DMS53 treated with DMSO at 0.1 percent for 48 hours (cell line): Measurements from ENCODE around the gene LY9.
"Not testable (repeated sequence)": the region's sequence is repeated elsewhere in the genome, so short reads cannot be mapped to it uniquely, and the experiment has no call there.

ENCODE experiments used
- DNase-seq: peaks from one replicate; lab custom pipeline; 2025; ENCODE audit not compliant: unreplicated experiment; lab: John Stamatoyannopoulos, UW

Gene LY9

DNA sequence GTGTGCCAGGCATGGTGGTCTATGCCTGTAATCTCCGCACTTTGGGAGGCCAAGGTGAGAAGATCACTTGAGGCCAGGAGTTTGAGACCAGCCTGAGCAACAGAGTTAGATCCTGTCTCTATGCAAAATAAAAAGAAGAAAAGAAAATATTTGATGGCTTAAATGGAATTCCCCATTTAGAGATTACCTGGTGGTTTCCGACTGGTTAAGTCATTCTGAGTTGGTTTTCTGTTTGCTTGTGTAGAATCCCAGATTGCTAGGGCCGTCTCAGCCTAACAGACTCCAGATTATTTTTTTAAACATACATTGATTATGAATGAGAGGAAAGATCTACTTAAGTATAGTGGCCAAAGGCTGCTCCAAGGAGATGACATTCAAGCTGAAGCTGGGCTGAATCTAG lies 22.9 kb upstream of the LY9 start:
- DNase-seq: no peak

DNA sequence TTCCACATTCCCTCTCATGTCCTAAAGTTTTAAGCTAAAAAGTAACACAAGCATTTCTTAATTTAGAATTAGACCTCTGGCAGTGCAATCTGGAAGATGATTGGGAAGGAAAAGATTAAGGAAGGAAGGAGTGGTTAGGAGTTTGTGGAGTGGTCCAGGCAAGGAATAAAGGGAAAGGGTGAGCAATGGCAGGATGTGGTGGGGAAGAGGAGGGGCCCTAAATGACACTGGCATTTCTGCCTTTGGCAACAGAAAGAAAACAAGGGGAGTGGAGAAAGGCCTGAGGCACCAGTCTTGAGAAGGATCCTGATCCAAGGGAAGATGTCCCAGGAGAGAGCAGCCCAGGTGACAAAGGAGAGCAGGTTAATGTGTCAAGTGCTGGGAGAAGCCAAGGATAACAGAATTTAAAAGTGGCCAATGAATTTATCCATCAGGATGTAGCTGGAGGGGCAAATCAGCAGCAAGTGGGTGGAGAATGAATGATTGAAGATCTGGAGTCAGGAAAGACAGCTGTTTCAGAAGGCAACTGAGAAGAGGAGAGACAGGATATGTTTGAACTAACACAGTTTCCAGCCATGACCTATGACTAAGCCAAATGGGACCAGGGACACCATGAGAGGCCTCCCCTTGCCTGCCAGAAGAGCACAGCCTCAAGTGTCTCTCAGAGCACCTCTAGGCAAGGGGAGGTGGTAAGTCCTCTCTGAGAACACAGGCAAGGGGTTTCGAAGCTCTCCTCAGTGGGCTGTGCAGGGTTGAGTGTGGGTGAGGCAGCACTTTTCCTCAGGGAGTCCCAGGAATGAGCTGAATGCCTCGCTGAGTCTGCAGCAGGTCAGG lies 20.9 kb upstream of the LY9 start:
- DNase-seq: no peak

DNA sequence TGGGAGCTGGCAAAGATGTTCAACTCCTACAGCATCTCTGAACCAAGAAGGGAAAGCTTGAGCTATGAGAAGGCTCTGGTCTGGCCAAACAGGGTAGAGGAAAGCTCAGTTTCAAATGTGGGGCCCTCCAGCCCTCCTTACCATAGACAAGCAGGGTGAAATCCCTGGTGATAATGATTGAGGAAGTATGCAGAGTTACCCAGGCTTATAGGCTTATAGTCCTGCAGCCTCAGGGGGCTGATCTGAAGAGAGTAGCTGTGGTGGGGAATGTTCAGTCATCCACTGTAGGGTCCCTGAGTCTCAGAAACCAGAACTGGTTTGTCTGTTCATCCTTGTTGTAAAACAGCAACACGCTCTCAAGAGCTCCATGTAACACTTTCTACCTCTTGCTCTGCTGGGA lies 19.8 kb upstream of the LY9 start:
- no peak for DNase-seq

DNA sequence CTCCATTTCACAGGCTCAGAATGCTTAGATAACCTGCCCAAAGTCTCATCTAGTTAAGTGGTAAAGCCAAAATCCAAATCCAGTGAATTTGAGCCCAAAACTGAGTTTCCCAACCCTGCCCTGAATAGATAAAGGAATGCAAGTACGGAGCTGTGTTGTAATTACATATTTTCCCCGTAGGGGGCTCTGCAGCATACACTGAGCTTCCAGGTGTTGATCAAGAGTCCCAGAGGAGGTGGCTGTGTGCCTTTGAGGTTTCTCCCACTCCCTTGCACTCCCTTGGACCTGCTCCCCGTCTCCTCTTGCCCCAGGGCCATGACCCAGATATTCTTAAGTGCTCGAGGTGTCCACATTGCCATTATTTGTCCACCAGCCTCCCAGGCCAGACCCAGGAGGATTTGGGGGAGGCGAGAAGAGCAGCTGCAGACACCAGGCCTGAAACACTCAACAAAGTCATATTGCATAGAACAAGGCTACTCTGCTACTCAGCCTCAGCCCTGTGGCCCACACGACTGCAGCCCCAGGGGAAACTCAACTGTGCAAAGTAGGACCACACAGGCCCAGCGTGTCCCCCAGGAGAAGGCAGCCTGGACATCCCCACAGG lies 18.4 kb upstream of the LY9 start:
- peak; percentile 34 for DNase-seq

DNA sequence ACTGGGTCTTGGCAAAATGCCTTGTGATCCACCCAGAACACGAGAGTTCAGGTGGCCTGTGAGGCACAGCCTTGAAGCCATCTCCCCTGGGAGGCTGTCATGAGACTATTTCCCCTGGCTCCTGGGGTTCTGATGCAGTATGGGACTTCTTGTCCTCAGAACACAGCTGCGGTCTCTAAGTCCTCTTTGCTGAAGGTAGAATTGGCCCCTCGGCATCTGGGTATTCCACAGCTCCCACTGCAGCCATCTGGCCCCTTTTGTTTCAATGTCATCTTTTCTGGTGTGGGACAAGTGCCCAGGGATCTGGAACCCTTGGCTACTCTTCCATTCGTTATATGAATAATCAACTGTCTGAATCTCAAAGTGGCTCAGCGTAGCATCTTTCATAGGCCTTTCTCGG lies 17.0 kb upstream of the LY9 start:
- no peak for DNase-seq

DNA sequence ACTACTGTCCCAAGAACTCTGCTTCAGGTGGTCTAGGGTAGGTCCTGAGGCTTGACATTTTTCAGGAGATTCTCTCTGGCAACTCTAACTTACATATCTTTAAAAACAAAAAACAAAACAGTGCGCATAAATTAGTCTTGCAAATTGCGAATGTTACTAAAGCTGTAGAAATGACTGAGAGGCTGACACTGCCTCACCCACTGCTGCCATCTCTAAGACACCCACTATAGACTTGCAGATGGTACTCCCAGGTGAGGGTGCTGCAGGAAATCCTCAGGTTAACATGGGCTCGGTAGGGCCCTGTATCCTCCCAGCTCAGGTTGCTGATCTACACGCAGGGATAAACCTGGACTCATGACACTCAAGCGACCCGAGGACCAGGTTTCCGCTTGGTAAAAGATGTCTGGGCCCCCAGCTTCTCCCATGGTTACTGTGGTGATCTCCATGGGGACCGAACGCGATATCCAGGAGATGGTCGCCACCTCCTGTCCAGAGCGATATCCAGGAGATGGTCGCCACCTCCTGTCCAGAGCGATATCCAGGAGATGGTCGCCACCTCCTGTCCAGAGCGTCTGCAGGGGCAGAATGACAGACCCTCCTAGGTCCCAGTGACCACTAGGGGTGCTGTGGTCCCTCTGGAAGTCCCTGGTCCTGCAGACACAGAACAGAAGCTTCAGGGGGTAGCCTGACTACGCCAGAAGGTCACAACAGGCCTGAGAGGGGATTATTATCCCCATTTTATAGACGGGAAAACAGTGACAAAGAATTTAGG lies 16.2 kb upstream of the LY9 start:
- DNase-seq: no peak

DNA sequence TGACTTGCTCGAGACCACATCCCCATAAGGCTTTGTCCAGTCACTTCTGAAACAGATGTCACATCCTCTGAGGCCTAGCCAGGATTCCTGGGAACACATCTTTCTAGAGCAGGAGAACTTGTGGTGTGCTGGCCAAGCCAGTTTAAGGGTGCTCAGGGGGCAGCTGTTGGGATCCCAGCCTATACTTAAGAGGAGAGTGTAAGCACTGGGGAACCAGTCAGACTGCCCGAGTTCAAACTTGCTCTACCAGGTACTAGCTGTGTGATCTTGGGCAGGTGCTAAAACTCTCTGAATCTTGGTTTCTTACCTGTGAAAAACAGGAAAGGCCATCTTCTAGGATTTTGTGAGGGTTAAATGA lies 15.6 kb upstream of the LY9 start:
- no peak for DNase-seq

DNA sequence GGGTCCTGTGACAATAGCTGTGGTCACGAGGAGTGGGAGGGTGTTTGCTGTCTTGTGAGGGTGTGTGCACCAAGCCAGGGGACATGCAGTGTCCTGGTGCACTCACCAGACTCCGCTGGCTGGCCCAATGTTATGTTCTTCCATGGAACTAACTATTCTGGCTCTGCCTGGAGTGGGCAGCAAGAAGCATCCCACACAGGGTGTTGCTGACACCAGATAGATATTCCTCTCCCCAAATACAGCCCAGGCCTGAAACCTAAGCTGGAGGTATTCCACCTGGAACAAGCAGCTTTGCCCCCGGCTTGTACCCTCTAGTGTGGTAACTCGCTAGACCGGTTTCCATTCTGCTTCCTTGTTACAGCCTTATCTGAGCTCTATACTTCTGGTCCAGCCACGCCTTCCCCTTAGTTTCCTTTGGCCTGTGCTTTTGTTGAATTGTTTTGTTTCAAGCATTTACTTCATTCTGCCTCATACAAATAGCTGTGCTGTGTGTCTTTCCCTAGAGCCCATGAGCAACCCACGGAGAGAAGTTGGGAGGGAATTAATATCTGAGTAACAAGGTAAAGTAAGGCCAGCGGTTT lies 14.7 kb upstream of the LY9 start:
- peak; percentile 22 for DNase-seq

DNA sequence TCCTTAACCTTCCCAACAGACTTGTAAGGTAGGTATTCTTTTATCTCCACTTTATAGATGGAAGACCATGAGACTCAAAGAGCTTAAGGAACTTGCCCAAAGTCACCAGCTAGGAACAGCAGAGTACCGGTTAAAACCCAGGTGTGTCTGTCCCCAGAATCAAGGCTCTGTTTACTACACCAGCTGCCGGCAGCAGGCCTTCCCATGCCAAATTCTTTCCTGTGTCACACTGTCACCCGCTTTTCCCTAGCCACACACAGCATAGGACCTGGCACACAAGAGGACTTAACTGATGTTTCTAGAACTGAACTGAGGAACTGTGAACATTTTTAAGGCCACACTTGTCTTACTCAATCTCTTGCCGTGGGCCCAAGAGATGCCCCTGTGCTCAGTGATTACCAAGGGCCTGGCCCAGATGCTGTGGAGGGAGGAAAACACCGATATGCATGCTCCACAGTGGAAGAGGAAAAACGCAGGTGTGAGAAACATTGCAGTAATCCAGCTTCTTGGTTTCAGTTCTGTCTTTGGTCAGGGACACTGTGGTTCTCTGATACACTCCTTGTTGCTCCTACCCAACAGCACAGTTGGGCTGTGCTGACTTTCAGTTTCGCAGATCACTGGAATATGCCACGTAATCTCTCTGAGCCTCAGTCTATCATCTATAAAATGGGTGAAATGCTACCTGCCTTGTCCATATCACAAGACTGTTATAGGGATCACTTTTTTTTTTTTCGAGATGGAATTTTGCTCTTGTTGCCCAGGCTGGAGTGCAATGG lies 13.9 kb upstream of the LY9 start:
- DNase-seq: no peak

DNA sequence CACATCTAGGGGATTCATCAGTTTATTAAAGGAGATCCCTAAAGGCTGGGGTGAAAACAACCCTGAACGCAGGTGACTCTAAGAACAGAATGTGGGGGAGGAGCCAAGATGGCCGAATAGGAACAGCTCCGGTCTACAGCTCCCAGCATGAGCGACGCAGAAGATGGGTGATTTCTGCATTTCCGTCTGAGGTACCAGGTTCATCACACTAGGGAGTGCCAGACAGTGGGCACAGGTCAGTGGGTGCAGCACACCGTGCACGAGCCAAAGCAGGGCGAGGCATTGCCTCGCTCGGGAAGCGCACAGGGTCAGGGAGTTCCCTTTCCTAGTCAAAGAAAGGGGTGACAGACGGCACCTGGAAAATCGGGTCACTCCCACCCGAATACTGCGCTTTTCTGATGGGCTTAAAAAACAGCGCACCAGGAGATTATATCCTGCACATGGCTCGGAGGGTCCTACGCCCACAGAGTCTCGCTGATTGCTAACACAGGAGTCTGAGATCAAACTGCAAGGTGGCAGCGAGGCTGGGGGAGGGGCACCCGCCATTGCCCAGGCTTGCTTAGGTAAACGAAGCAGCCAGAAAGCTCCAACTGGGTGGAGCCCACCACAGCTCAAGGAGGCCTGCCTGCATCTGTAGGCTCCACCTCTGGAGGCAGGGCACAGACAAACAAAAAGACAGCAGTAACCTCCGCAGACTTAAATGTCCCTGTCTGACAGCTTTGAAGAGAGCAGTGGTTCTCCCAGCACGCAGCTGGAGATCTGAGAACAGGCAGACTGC lies 12.8 kb upstream of the LY9 start:
- not testable (repeated sequence) for DNase-seq

DNA sequence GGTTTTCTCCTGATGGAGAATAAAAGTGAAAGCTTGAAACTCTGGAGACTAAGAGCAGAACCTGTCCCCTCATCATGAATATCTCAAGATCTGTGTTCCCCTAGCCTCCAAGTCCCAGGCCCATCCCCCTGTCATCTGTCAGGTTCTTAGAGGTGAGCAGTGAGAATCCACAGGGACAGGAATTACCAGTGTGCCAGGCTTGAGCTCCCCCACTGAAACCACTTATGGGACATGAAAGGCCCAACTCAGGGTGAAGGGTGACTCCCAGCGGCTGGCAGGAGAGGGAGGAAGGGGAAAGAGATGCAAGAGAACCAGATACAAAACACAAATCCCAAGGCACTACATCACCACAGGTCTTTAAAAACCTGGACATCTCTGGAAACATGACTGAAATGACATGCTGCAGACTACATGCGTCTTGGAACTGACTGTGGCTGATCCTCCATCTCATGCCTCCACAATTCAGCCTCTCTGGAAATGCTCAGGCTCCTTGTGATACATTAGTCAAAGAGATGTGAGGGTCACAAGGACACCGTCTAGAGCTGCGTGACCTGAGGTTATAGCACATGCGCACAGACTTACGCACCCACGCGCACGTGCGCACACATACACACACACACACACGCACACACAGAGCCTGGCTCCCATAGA lies 6.8 kb upstream of the LY9 start:
- no peak for DNase-seq

DNA sequence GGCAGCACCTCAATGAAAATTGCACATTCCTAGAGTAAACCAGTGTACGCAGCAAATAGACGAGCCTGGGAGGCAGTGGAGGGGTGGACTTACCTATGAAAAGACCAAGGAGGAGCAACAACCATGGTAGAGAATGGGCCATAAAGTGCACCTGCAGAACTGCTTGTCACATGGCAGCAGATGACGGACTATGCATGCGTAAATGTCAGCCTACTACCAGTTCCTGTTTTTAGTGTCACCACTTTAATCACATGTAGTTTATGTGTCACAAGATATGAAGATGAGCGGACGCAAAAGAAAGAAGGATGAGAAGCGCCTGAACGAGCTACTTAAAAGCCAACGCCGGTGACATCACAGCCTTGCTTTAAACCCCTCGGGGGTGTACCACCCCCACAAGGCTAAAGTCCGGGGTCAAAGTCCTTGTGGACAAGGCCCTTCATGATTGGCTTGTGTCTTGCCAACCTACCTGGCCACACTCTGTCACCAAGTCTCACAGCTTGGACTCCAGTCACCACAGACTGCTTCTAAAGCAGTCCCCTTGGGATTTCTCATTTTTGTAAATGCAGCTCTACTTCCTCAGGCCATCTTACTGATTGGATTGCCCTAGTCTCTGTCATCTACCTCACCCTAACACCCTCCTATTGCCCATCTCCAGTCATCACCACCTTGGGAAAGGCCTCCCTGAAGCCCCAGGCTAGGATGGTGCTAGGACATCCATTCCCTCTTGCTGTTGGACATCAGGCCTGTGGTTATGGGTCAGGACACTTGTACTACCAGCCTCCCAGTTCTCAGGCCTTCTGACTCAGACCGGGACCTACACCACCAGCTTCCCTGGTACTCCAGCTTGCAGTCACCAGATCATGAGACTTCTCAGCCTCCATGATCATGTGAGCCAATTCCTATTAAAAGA lies 6.0 kb upstream of the LY9 start:
- DNase-seq: no peak

DNA sequence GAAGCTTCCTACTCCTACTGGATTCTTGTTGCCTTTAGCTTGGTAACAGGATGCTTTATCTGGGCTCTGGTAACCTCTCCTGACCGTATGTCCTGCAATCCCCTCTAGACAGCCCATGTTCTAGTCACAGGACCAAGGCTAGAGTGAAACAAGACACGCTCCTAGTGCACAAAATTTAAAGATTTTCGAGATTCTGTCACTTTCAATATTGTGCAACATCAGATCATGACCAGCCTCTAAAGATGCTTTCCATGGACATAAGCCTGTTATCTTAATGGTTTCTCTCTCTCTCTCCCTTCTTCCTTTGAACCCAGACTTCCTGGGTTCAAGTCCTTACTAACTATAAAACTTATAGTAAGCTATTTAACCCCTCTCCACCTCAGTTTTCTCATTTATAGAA lies 1.6 kb upstream of the LY9 start:
- DNase-seq: no peak

DNA sequence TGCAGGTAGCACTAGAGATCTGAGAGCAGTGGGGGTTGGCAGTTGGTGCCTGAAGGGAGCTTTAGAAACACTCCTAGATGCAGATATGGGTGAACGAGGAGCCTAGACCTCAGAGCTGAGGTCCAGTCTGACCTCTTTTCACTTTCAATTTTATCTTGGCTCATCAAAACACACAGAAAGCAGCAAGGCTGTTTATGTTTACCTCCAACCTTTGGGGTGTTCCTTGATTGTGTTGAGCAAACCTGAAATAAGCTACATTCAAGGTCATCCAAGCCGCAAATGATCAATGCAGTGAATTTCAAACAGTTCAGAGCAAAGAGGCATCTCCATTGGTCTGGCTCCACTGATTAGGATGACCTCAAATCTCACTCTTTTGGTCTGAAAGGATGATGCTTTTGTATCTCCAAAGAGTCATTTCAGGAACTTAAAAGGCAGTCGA lies 1.3 kb downstream of the LY9 start:
- DNase-seq: no peak

DNA sequence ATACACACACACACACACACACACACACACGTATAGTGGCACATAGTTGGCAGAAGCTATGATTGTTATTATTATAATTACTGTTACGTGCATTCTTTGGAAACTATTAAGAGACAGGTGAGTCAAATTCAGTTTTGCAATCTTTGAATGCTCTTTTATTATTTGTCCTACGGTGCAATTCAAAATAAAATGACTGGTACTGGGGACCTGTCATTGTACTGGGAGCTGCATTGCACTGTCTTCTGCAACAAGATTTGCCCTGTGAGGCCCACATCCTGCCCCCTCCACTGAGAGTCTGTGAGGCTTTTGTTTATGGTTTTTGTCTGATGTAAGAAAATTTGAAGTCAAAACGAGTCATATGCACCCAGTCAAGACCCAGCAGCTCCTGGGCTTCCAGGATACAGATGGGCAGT lies 1.9 kb downstream of the LY9 start:
- DNase-seq: no peak

DNA sequence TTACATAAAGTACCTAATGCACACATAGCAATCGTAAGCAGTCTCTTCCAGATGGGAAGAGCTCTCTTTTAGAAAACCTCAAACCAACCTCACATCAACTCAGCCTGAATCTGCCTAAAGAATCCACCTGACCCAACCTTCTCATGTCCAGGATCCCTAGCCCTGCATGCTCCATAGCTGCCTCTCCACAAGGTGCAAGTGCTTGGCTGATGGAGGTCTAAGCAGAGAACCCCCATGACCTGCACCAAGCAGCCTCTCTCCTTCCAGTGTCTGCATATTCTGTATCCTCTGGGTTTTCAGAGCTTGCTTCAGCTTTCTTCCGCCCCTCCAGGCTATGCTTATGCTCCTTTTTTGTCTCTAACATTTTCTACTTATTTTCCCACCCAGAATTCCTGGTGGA lies 2.5 kb downstream of the LY9 start:
- DNase-seq: no peak

DNA sequence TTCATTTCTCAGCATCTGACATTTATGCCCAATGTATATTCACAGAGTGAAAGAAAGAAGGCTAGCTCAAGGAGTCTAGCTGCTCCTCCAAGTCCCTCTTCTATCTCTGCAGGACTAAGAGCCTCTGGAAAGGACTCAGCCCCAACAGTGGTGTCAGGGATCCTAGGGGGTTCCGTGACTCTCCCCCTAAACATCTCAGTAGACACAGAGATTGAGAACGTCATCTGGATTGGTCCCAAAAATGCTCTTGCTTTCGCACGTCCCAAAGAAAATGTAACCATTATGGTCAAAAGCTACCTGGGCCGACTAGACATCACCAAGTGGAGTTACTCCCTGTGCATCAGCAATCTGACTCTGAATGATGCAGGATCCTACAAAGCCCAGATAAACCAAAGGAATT lies 3.7 kb downstream of the LY9 start:
- DNase-seq: no peak

DNA sequence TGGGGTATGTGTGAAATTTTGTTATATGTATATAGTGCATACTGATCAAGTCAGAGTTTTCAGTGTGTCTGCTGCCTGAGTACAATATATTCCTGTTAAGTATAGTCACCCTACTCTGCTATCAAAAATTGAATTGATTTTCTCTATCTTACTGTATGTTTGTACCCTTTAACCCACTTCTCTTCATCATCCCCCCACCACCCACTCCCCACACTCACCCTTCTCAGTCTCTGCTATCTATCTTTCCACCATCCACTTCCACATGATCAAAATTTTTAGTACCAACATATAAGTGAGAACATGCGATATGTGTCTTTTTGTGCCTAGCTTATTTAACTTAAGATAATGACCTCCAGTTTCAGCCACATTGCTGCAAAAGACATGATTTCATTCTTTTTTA lies 4.2 kb downstream of the LY9 start:
- no peak for DNase-seq
